ENCODE data around the gene PBX4.
A peak's percentile ranks its signal among the peaks of the same experiment; 100 is the strongest.

The PBX4 gene

GRCh38 chr19:19554074-19555023, 64.1 kb downstream of the PBX4 start:
- DNase-seq (ENCODE audit: low read depth in 2 of 2), result peak in 1 of 2 experiments; percentile 62

GRCh38 chr19:19553670-19554069, 64.8 kb downstream of the PBX4 start:
- no peak for DNase-seq (ENCODE audit: low read depth in 2 of 2)

- DNase-seq (ENCODE audit: low read depth in 2 of 2), result no peak
These were observed 65.7 kb downstream of the PBX4 start for GRCh38 chr19:19552798-19553197.

GRCh38 chr19:19551853-19552192, 66.7 kb downstream of the PBX4 start:
- no peak for DNase-seq (ENCODE audit: low read depth in 2 of 2)

GRCh38 chr19:19550972-19551852, 67.3 kb downstream of the PBX4 start:
- no peak for DNase-seq (ENCODE audit: low read depth in 2 of 2)

GRCh38 chr19:19550485-19550929, 68.0 kb downstream of the PBX4 start:
- no peak for DNase-seq (ENCODE audit: low read depth in 2 of 2)

- DNase-seq (ENCODE audit: low read depth in 2 of 2), result no peak
These were observed 68.6 kb downstream of the PBX4 start for GRCh38 chr19:19549804-19550464.

GRCh38 chr19:19548915-19549759, 69.3 kb downstream of the PBX4 start:
- no peak for DNase-seq (ENCODE audit: low read depth in 2 of 2)

GRCh38 chr19:19547674-19548336, 70.7 kb downstream of the PBX4 start:
- no peak for DNase-seq (ENCODE audit: low read depth in 2 of 2)

GRCh38 chr19:19546751-19547162, 71.7 kb downstream of the PBX4 start:
- DNase-seq (ENCODE audit: low read depth in 2 of 2), result no peak

GRCh38 chr19:19545707-19546106, 72.8 kb downstream of the PBX4 start:
- DNase-seq (ENCODE audit: low read depth in 2 of 2), result no peak

- DNase-seq (ENCODE audit: low read depth in 2 of 2), result no peak
These were observed 73.4 kb downstream of the PBX4 start for GRCh38 chr19:19544954-19545591.

- no peak for DNase-seq (ENCODE audit: low read depth in 2 of 2)
These were observed 74.1 kb downstream of the PBX4 start for GRCh38 chr19:19544257-19544953.

GRCh38 chr19:19543640-19544039, 74.8 kb downstream of the PBX4 start:
- no peak for DNase-seq (ENCODE audit: low read depth in 2 of 2)

- no peak for DNase-seq (ENCODE audit: low read depth in 2 of 2)
These were observed 75.4 kb downstream of the PBX4 start for GRCh38 chr19:19543101-19543500.

GRCh38 chr19:19542507-19542906, 76.0 kb downstream of the PBX4 start:
- DNase-seq (ENCODE audit: low read depth in 2 of 2), result no peak

- DNase-seq (ENCODE audit: low read depth in 2 of 2), result no peak
These were observed 76.9 kb downstream of the PBX4 start for GRCh38 chr19:19541616-19542015.

- peak; percentile 46 to 77 for DNase-seq (ENCODE audit: low read depth in 2 of 2)
These were observed 77.6 kb downstream of the PBX4 start for GRCh38 chr19:19540715-19541515.
